Measurements from ENCODE around the gene MYO15A.
"Not testable (repeated sequence)": the region's sequence is repeated elsewhere in the genome, so short reads cannot be mapped to it uniquely, and the experiment has no call there.

MYO15A gene

DNA sequence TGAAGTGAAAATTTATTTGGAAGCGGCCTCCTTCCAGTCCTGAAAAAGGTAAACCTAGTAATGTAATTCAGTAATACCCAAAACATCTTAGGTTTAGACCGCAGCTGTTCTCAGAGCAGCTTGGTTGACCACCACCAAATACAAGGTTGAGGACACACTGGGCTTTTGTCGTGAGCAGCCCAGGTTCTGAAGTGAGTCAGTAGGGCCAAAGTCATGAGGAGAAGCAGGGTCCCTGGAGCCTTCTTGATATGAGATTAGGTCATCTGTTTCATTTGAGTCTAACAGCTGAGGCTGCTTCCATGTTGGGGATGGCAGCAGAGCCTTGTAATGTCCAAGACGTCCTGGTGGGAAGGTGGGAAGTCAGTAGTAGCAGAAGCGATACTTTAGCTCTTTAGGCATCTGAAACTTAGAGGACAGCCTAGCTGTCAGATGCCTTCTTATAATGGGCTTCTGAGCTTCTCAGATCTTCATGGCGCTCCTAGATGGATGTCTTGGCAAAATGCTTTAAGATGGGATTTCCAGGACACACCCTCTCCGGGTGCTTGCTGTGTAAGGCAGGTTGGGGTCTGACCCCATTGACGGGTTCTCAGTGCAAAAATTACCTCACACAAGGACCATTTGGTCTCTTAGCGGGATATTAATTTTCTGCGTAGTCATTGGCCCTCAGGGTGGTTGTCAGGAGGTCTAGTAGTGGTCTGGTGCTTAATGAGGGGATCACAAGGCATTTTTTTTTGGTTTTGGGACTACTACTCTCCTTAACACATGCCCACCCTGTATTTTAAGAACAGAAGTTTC is 77.5 kb downstream of the MYO15A start:
- DNase-seq (ENCODE audit: low spot score) = no peak

DNA sequence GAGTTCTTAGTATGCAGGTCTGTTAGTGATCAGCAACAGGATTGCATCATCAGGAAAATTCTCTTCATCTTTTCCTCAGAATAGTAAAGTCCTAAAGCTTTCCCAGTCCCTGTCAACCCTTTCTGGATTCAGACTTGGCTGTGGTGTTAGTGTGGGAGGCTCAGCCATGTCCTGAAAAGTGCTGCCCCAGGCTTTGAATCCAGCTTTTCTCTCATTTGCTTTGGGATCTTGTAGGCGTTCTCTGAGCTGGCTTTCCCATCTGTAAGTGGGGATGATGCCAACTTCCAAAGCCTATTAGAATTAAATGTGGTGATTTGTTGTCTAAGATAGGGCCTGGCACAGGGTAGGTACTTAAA is 78.0 kb downstream of the MYO15A start:
- no peak for DNase-seq (ENCODE audit: low spot score)

DNA sequence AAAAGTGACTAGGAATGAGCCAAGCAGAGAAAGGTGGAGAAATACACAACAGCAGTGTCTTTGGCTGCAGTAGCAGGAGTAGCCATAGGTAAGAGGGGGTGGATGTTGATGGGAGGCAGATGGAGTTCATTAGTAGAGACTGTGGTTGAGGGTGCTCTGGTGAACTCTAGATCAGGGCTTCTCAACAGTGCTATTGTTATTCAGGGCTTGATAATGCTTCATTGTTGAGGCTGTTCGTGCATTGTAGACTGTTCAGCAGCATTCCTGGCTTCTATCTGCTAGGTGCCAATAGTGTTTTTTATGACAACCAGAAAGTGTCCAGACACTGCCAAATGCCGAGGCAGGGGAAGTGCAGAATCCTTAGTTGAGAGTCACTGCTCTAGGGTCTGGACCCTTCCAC is 78.7 kb downstream of the MYO15A start:
- no peak for DNase-seq (ENCODE audit: low spot score)

DNA sequence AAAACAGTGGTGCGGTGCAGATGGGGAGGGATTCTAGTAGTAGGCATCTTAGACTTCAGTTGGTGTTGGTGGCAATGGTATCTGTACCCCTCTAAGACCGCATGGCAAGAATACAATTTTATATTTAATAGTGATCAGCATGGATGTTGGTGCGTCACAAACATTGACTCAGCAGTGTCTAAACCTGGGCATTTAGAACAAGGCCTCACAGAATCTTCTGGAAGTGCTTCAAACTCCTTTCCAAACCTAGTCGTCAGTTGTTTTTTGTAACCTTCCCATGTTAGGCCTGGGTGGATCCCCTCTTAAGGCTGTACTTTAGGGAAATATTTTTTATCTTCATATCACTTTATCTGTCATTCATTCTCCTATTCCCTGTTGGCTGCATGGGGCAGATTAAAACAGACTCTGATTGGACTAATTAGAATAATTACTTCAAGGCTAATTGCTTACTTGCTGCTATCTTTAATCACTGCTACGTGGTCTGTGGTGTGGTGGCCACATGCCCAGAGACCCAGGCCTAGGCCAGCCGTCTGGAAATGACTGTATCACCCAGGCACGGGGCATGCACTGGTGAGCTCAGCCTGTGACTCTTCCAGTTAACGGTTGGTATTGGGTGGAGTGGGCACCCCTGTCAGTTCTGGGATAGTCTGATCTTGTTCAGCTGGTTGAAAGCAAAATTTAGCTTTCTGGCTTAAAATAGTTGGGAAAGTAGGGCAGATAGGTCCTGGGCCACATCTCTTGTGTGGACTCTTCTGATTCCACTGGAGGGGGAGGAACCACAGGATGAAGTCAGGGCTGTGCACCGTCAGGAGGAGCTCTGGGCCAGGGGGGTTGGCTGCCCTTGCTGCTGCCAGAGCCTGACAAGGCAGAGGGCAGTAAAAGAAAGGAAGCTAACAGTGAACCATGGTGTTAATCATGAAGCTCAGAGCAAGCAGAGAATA is 79.5 kb downstream of the MYO15A start:
- DNase-seq (ENCODE audit: low spot score) = no peak

DNA sequence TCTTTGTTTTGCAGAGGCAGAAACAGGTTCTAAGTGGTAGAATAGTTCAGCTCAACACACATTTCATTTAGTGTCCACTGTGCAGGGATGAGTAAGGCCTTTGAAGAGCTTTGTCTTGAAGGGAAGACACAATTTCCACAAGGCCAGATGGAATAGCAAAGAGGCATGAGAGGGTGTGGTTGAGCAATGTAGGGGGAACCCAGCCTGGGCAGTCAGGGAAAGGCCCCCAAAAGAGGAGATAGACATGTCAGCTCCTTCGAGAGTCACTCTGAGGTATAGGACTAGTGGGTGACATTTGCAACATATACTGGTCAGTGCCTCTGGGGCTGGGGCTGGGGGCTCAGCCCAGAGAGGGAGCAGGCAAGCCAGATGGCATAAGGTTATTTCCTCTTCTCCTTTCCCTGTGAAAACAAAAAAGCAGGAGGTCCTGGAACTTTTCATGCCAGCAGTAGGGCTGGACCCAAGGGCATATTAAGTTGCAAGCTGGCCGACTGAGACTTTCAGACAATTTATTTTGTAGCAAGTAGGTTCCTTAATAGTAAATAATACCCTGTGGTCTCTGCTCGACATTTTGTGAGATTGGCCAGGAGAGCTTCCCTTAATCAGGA is 82.2 kb downstream of the MYO15A start:
- no peak for DNase-seq (ENCODE audit: low spot score)

DNA sequence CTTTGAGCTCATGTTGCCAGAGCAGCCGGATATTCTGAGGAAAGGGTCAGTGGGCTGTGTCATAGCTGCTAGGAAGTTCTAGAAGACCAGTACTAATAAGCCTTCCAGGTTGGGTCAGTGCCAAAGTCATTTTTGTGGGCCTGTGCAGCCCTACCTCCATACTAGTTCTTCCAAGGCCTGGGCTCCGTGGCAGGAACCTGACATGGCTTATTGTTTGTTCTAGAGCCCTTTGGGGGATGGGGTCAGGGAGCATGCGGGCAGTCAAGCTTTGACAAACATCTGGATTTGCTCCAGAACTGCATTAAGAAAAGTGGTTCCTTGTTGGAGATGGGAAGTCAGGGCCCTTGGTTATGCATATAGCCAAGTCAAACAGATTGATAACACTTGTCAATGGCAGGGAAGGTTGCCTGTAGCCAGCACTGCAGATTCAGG is 82.7 kb downstream of the MYO15A start:
- DNase-seq (ENCODE audit: low spot score) = no peak

DNA sequence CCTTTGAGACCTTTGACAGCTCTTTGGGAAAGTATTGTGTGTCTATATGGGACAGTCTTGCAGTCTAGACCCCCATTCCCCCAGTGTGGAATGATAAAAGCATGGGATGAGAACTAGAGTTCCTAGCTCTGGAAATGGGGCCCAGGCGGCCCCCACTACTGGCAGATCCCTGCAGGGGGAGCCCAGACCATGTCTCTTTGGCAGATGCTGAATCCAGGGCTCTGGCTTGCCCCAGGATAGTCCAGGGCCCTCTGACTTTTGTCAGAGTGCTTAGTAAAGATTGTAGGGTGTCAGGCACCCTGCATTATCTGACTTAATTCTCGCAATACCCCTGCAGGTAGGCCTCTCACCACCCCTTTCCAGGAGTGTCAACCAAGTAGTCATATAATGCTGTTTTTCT is 83.4 kb downstream of the MYO15A start:
- DNase-seq (ENCODE audit: low spot score) = no peak

DNA sequence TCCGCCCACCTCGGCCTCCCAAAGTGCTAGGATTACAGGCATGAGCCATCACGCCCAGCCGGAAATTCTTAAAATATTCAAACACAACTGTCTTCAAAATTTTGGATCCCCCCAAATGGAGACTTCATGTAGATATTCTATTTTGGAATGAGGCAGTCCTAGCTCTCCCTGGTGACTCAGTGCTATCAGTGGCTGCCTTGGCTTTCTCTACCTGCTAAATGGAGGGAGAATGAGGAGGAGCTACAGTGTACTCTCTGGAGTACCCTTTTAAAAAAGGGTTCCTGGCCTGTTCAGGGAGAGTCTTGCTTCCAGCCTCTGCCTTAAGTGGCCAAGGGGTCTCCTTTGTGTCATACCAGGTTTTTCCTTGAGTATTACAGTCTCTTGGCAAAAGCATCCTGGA is 85.8 kb downstream of the MYO15A start:
- no peak for DNase-seq (ENCODE audit: low spot score)

DNA sequence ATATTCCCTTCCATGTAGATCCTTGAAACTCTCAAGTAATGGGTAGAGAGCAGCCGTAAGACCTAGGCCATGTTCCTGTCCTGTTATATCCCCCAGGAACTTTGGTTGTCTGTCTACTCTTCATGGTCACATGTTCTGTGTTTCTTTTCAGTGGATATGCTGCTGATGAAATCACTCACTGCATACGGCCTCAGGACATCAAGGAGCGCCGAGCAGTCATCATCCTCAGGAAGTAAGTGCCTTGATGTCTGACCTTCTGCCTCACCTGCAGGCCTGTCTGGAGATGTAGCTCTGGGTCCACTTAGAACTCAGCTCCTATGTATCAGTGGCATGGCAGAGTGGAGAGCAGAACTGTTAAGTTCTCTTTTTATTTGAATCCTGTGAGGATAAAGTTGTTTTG is 86.2 kb downstream of the MYO15A start:
- DNase-seq (ENCODE audit: low spot score) = no peak

DNA sequence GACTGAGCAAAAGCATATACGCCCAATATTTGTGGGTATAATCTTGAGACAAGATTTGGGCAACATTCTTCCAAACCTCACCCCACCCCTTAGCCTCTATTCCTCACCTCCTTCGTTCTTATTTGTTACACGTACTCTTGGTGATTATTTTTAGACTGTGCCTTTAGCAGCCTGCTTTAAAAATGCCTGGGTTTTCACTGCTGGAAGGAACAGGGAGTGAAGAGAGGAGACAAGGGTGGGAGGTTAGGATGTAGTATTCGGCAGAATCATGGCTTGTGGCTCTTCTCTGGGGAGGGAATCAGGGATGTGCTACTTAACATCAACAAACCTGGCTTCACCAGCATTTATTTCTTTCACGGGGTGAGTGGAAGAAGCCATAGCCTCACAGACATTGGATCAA is 86.7 kb downstream of the MYO15A start:
- DNase-seq (ENCODE audit: low spot score) = no peak

DNA sequence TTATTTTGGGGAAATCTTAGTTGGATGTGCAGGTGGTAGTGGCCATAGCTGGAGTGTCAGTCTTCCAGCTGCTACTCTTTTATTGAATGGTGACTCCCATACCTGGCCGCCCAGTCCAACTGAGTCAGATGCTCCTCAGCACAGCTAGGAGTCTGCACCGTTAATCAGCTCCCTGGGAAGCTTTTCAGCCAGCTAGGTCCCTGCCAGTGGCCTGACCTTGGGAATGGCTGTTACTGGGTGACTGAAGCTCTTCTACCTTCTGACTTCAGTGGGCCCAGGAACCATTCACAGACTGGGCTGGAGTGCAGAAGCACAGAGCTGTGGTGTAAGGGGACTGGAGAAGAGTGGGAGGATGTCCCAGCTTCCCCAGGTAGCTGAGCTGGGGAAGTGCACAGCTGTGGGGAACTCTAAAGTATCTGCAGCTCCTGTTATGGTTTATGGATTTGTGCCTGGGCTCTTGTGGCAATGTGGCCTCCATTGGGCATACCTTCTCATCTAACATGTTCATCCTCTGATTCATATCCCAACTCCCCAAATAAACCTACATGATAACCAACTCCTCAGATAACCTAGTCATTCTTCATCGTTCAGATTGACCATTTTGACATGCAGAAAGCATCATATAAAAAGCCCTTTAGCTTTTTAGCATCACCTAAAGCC is 89.1 kb downstream of the MYO15A start:
- DNase-seq (ENCODE audit: low spot score) = no peak

DNA sequence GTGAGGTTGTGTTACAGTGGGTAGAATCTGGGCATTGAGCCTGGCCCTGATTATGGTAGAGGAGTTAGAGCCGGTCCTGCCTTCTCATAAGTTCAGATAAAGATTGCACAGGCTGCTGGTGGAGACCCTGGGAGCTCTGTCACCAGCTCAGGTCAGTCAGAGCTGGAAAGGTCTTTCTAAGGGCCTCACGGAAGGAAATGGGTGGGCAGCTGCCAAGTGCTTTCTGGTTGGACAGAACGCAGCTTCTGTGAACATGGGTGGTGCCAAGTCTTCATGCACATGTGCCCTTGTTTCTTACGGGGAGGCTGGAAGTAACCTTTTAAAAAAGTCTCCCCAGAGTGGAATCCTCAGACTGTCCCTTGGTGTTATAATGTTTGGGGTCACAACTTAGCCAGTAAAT is 90.0 kb downstream of the MYO15A start:
- no peak for DNase-seq (ENCODE audit: low spot score)

DNA sequence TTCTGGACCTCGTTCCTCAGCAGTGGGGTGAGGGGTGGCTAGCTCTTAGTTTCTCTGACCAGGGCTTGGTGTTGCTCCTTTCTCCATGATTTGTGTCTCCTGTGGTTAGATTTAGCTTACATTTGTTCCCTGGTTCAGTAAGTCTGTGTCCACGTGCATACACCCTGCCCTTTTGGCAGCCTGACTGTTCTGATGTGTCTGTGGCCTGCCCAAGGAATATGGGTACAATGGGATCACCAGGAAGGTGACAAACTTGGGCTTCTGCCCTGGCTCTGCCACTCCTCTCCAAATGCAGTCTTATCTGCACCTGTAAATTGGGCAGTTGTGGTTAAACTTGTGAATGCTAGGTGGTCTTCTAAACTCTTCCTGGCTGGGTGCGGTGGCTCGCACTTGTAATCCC is 92.6 kb downstream of the MYO15A start:
- DNase-seq (ENCODE audit: low spot score) = no peak

DNA sequence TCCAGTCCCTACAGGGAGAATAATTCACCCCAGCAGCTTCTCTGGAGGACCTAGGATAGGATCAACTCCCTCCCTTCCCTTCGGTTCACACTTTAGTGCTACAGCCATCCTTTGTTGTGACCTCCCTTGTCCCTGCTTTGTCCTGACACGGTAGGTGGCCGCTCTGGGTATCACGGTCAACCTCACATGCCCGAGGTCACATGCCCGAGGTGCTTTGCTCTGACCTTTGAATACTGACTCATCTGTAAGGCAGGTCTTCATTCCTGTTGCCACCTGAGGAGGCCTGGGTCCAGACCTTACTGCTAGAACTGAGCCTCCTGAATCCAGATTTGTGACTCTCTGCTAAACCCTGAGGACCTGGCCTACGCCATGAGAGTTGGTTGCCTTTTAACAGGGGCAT is 94.8 kb downstream of the MYO15A start:
- no peak for DNase-seq (ENCODE audit: low spot score)

DNA sequence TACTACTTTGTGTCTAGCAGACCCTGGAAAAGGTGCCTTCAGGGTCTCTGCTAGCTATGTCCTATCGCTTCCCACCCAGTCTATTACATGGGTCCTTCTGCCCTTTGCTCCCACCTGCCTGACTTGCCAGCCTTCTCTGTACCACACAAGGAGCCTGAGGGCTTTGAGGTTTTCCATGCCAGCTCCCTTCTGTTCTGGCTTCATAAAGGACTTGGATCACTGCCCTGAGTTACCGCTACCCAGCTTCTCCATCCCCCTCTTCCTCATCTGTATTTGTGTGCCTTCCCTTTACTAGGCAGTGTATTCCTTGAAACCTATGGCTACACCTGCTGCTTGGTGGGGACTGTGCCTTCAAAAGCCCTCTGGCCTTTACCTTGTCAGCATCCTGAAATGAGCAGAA is 97.3 kb downstream of the MYO15A start:
- no peak for DNase-seq (ENCODE audit: low spot score)

DNA sequence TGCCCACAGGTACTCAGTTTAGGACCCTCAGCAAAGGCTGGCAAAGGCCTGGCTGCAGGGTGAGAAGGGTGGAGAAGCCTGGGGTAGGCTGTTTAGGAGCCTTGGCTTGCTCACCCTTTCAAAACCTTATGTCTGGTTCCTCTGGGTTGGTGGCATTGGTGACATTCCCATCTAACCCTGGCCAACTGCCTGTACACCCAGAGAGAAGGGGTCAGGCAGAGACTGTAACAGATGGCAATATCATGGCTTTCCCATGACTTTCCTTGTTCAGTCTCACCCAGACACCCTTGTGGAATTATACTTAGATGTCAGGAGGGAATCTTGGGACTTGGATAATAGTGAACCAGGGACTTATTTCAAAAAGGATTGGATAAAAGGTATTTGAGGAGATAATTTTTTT is 98.4 kb downstream of the MYO15A start:
- no peak for DNase-seq (ENCODE audit: low spot score)

DNA sequence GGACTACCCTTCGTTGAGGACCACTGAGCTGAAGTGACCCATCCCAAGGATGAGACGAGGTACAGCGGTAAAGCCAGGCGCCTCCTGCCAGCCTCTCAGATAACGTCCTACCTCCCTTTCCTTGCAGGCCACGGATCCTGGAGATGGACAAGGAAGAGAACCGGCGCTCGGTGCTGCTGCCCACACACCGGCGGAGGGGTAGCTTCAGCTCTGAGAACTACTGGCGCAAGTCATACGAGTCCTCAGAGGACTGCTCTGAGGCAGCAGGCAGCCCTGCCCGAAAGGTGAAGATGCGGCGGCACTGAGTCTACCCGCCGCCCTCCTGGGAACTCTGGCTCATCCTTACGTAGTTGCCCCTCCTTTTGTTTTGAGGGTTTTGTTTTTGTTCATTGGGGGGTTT is 99.5 kb downstream of the MYO15A start:
- DNase-seq (ENCODE audit: low spot score) = no peak

DNA sequence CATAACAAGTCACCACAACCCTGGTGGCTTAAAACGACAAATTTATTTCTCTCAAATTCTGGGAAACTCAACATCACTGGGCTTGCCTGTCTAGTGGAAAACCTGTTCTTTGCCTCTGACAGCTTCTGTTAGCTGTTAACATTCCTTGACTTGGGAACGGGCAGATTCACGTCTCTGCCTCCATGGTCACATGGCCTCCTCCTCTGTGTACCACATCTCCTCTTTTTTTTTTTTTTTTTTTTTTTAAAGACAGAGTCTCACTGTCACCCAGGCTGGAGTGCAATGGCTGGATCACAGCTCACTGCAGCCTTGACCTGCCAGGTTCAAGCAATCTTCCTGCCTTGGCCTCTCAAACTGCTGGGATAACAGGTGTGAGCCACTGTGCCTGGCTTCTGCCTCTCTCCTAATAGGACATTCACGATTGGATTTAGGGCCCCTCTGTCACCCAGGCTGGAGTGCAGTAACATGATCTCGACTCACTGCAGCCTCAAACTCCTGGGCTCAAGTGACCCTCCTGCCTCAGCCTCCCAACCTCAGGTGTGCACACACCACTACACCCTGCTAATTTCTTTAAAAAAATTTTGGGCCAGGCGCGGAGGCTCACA is 105.2 kb downstream of the MYO15A start:
- no peak for DNase-seq (ENCODE audit: low spot score)

DNA sequence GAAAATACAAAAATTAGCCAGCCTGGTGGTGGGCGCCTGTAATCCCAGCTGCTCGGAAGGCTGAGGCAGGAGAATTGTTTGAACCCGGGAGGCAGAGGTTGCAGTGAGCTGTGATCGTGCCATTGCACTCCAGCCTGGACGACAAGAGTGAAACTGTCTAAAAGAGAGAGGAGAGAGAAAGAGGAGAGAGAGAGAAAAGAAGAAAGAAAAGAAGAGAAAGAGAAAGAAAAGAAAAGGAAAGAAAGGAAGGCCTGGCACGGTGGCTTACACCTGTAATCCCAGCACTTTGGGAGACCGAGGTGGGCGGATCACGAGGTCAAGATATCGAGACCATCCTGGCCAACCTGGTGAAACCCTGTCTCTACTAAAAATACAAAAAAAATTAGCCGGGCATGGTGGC is 108.3 kb downstream of the MYO15A start:
- not testable (repeated sequence) for DNase-seq (ENCODE audit: low spot score)

DNA sequence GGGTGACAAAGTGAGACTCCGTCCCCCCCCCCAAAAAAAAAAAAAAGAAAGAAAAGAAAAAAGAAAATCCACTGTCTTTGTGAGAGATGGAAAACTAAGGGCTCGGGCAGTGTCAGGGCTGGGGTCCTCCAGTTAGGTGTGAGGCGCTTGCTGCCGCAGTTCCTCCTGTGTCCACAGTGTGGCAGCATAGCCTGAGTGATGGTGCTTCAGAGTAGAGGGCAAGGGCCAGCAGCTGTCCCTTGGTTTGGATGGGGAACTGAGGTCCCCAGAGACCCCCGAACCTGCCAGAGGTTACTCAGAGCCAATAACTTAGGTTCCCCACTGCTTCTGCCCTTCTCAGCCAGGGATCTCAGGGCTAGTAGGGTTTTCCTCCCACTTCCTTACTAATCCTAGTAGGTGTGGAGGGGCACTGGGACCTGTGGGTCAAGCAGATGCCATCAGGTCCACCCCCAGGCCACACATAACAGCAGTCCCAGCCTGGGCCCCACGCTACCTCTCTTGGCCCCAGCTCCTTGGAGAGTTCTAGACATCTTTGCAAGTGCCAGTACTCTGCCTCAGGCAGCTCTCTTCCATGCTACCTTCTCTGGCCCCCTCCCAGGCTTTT is 109.0 kb downstream of the MYO15A start:
- peak; percentile 90 for DNase-seq (ENCODE audit: low spot score)

DNA sequence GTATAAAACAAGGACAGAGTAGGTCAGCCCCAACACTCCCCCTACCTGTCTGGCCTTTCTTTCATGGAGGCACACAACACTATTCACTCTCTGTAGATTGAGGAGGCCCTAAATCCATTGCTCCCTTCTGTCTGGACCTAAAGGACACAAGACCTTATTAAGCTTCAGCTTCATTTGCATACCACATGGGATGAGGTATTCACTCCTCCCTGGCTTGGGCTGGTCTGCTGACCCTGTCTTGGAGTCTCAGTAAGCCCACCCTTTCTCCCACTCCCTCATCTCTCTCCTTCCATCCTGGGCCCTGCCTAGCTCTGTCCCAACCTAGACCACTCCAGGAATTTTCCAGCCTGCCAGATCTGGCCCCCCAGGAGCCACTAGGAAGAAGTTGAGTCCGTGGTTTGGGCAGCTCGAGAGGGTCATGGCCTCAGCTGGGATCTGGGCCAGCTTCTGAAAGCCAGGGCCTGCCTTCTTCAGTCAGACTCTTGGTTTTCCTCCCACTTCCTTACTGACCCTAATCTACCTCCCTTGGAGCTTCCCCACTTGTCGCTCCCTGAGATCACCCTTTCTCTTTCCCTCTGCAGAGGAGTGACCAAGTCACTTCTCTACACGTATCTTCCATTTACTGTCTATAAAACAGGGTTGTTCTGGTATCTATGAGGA is 110.3 kb downstream of the MYO15A start:
- DNase-seq (ENCODE audit: low spot score) = peak; percentile 47
